Endodermal cell (in vitro differentiated cells): ENCODE data around the gene TMCO4. TPM values are rescaled to one million over a fixed set of nuclear protein-coding genes. Genes with fewer than 3 reads are reported as not detected.

Experiments
- DNase-seq: peaks from one replicate; pipeline ENCODE4 v3.0.0-alpha.2; 2017
- H3K27ac ChIP-seq: 2 replicates; pipeline ENCODE4 v1.5.1; 2013; ENCODE audit warnings: mild to moderate bottlenecking, low read depth, low read length, moderate library complexity
- H3K27me3 ChIP-seq: 2 replicates; pipeline ENCODE4 v1.6.1; 2013; ENCODE audit warnings: mild to moderate bottlenecking, low read length, moderate library complexity; ENCODE audit not compliant: insufficient read depth, control insufficient read depth, poor library complexity, severe bottlenecking
- H3K36me3 ChIP-seq: 2 replicates; pipeline ENCODE4 v1.7.0; 2013; ENCODE audit warnings: mild to moderate bottlenecking, low read length, moderate library complexity; ENCODE audit not compliant: control insufficient read depth, insufficient read depth
- H3K4me1 ChIP-seq: one replicate; pipeline ENCODE4 v1.7.0; 2013; ENCODE audit warnings: low read length; ENCODE audit not compliant: control insufficient read depth, insufficient read depth
- H3K4me3 ChIP-seq: 2 replicates; pipeline ENCODE4 v1.5.1; 2013; ENCODE audit warnings: mild to moderate bottlenecking, low read length, moderate library complexity
- H3K9ac ChIP-seq: 2 replicates; pipeline ENCODE4 v1.6.1; 2013; ENCODE audit warnings: mild to moderate bottlenecking, low read length, moderate library complexity; ENCODE audit not compliant: poor library complexity, severe bottlenecking; ENCODE audit errors: extremely low read depth
- H3K9me3 ChIP-seq: 2 replicates; pipeline ENCODE4 v1.6.1; 2013; ENCODE audit warnings: mild to moderate bottlenecking, low read length, moderate library complexity; ENCODE audit not compliant: control insufficient read depth
- H3K27ac Mint-ChIP-seq: 2 replicates; pipeline ENCODE4 v1.8.0; 2020; ENCODE audit warnings: mixed read lengths
- H3K27me3 Mint-ChIP-seq: 2 replicates; pipeline ENCODE4 v1.8.0; 2021; ENCODE audit warnings: mild to moderate bottlenecking, mixed read lengths; ENCODE audit not compliant: insufficient read depth
- H3K36me3 Mint-ChIP-seq: 2 replicates; pipeline ENCODE4 v1.8.0; 2020; ENCODE audit warnings: low read depth, mixed read lengths
- H3K4me1 Mint-ChIP-seq: 2 replicates; pipeline ENCODE4 v1.8.0; 2020; ENCODE audit warnings: mixed read lengths
- H3K4me3 Mint-ChIP-seq: 2 replicates; pipeline ENCODE4 v1.8.0; 2020; ENCODE audit warnings: mild to moderate bottlenecking, moderate library complexity, mixed read lengths
- H3K9me3 Mint-ChIP-seq: 2 replicates; pipeline ENCODE4 v1.8.0; 2020; ENCODE audit warnings: mild to moderate bottlenecking, mixed read lengths
- CTCF ChIP-seq: fragments of 200-600 bp; sonication (generic); conservative IDR thresholded peaks from 2 replicates; pipeline ENCODE4 v1.5.0; 2021; ENCODE audit warnings: antibody characterized with exemption, mild to moderate bottlenecking
- WGBS, 2 experiments: methylation state at CpG; one replicate each; pipeline versions ENCODE4 v1.1.5 to v1.1.7; 2013; ENCODE audit warnings: missing lambda C conversion rate in 2 of 2, mixed read lengths in 1 of 2; ENCODE audit not compliant: insufficient coverage in 1 of 2, insufficient read length in 1 of 2; 5-methylcytosine and 5-hydroxymethylcytosine counted together
- total RNA-seq, 2 donors: library from RNA; stranded (reverse); fragmentation: NEBNext Ultra II Directional in 1 of 2; extraction: Animal tissue kit (Norgen Biotek cat#: 25700) in 1 of 2; gene quantifications; 2 replicates in 1 of 2; 3 replicates in 1 of 2; pipeline ENCODE4 v1.2.1, GENCODE V29; 2021

Gene TMCO4
- total RNA-seq, 2 donors from 2014 or later: 6.2 to 6.6 TPM

DNA sequence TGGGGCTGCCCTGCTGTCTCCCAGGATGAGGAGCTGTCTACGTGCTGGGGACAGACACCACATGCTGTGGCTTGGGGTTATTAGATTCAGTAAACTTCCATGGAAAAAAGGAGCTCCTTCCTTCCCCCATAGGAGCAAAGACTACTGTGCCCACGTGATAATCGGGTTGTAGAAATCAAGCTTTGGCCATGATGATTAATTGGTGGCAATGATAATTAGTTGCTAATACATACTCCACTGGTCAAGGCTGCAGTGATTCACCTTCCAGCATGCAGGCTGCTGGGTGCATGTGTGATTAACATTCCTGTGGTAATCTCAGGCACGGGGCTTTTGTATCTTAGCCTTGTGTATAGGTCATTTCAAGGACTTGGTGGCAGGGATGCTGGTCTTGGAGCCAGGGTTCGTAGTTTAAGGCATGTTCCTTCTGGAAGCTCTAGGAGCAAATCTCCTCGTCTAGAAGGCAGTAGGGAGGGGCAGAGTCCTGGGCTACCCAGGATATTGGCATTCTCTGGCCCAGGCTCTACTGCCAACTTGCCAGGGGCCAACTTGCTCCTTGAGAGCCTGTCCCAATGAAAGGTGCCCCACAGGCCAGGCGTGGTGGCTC is 41.4 kb downstream of the TMCO4 start:
- Mint-ChIP-seq H3K27me3 (peaks cover 2% of the 10 kb centered on the region), H3K9me3 (peaks cover 3% of the 10 kb centered on the region)
- TF ChIP-seq CTCF: no peak

DNA sequence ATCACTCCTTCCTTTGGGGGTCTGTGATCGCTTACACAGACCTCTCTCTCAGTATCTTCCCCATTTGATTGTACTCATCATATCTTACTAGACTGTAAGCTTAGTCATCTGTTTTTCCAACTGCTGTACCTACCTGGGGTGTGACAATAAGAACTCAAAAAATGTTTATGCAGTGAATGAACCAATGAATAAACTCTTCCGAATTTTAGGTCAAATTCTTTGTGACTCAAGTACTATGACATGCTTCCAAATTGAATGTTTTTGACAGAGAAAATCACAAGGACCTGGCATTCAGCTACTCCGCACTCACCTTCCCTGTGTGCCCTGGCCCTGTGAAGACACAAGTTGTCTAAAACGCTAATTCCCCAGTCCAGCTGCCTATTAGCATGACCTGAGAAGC is 42.1 kb downstream of the TMCO4 start:
- Histone ChIP-seq H3K4me1 (no peaks in the 10 kb centered on the region), H3K27ac (no peak overlapping the region), H3K36me3 (no peaks in the 10 kb centered on the region), H3K27me3 (no peaks in the 10 kb centered on the region), H3K9ac (no peak overlapping the region), H3K9me3 (no peaks in the 10 kb centered on the region), H3K4me3 (no peak overlapping the region)
- peaks cover 2% of the 10 kb centered on the region for H3K27me3 Mint-ChIP-seq
- no peak for DNase-seq
- H3K27ac Mint-ChIP-seq: no peak overlapping the region
- no peaks in the 10 kb centered on the region for H3K36me3 Mint-ChIP-seq
- no peak for TF ChIP-seq CTCF
- no peaks in the 10 kb centered on the region for H3K4me1 Mint-ChIP-seq
- H3K4me3 Mint-ChIP-seq: no peak overlapping the region
- H3K9me3 Mint-ChIP-seq: peaks cover 3% of the 10 kb centered on the region
- 89 to 95% methylated on average over 2 to 4 of the region's 4 CpGs for WGBS, 2 experiments

More for the DNA sequence above, 41.4 kb downstream of the TMCO4 start:
- Histone ChIP-seq H3K4me1 (no peaks in the 10 kb centered on the region), H3K27ac (no peak overlapping the region), H3K27me3 (no peaks in the 10 kb centered on the region), H3K9me3 (no peaks in the 10 kb centered on the region), H3K36me3 (no peaks in the 10 kb centered on the region), H3K9ac (no peak overlapping the region), H3K4me3 (no peak overlapping the region)
- Mint-ChIP-seq H3K27ac (no peak overlapping the region), H3K36me3 (no peaks in the 10 kb centered on the region), H3K4me3 (no peak overlapping the region), H3K4me1 (no peaks in the 10 kb centered on the region)
- DNase-seq: no peak
- 75 to 79% methylated on average over 3 to 7 of the region's 7 CpGs for WGBS, 2 experiments

GRCh38 chr1:19756480-19756879 is 43.2 kb downstream of the TMCO4 start:
- no peak overlapping the region for H3K4me3 Mint-ChIP-seq

More at GRCh38 chr1:19756480-19756879, 43.2 kb downstream of the TMCO4 start:
- H3K9me3 Mint-ChIP-seq: peaks cover 3% of the 10 kb centered on the region
- H3K4me1 Mint-ChIP-seq: no peaks in the 10 kb centered on the region
- no peaks in the 10 kb centered on the region for H3K4me1 ChIP-seq
- no peaks in the 10 kb centered on the region for H3K9me3 ChIP-seq
- WGBS, 2 experiments: 88 to 100% methylated on average over 2 to 4 of the region's 5 CpGs
- TF ChIP-seq CTCF: no peak
- DNase-seq: no peak
- H3K4me3 ChIP-seq: no peak overlapping the region
- no peaks in the 10 kb centered on the region for H3K36me3 Mint-ChIP-seq
- H3K9ac ChIP-seq: no peak overlapping the region
- H3K27ac Mint-ChIP-seq: no peak overlapping the region
- peaks cover 2% of the 10 kb centered on the region for H3K27me3 Mint-ChIP-seq
- no peak overlapping the region for H3K27ac ChIP-seq
- H3K27me3 ChIP-seq: no peaks in the 10 kb centered on the region
- no peaks in the 10 kb centered on the region for H3K36me3 ChIP-seq
